ENCODE measurements around the gene TXNL1. TPM values are rescaled to one million over a fixed set of nuclear protein-coding genes. Genes with fewer than 3 reads are reported as not detected.

The TXNL1 gene
- total and polyA plus RNA-seq, 2 of the 8 experiments (the other 6 are each of a cell fraction or from before 2014, with no cell fraction given): 35.1 to 85.8 TPM

DNA sequence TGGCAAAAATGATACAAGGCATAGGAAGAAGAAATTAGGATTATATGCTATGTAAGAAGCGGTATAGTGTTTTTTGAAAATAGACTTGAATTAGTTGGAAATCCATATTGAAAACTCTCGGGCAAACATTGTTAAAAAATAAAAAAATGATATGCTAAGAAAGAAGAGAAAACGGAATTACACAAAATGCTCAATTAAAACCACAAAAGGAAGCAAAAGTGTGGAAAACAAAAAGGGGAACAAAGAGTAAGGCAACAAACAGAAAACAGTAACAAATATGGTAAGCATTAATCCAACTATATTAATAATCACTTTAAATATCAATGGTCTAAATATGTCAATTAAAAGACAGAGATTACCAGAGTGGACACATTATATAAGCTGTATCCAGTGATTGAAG, 58.4 kb downstream of the TXNL1 start:
- Histone ChIP-seq H3K4ac (replicated peaks; ENCODE audit: insufficient read length, low read depth, low read length) (no peak overlapping the region), H4K5ac (ENCODE audit: insufficient read length, low read depth, low read length) (no peak overlapping the region), H4K91ac (replicated peaks; ENCODE audit: insufficient read length, low read length) (no peak overlapping the region), H3K4me2 (ENCODE audit: insufficient read depth in 1 of 2, low read depth in 2 of 2, low read length in 2 of 2) (no peak overlapping the region), H3K18ac (ENCODE audit: extremely low read depth, low read length) (no peak overlapping the region), H3K23me2 (ENCODE audit: low read depth, low read length) (no peaks in the 10 kb centered on the region), H3K79me1 (ENCODE audit: low read depth, low read length) (no peaks in the 10 kb centered on the region), H4K20me1 (replicated peaks in 1 of 2; ENCODE audit: control insufficient read depth in 1 of 2, insufficient read depth in 2 of 2, low read length in 2 of 2) (no peaks in the 10 kb centered on the region), H2AK5ac (ENCODE audit: low read depth, low read length) (no peak overlapping the region), H3K9me3 (ENCODE audit: insufficient read depth in 2 of 2, low read depth in 1 of 2, low read length in 1 of 2) (no peaks in the 10 kb centered on the region), H3K27ac (ENCODE audit: low read depth, low read length) (no peak overlapping the region), H3K14ac (ENCODE audit: insufficient read length) (no peak overlapping the region), H4K8ac (ENCODE audit: extremely low read depth, insufficient read depth, low read length) (no peak overlapping the region), H2BK120ac (replicated peaks; ENCODE audit: low read depth, low read length) (no peak overlapping the region), H3K4me3 (ENCODE audit: extremely low read depth in 1 of 4, insufficient read depth in 2 of 4, low read depth in 3 of 4, low read length in 4 of 4) (no peak overlapping the region), H2BK5ac (ENCODE audit: low read depth, low read length) (no peak overlapping the region), H3K56ac (replicated peaks; ENCODE audit: insufficient read length, low read depth, low read length) (no peak overlapping the region), H3K79me2 (ENCODE audit: control insufficient read depth in 1 of 2, insufficient read depth in 2 of 2, low read length in 2 of 2) (no peaks in the 10 kb centered on the region), H3K36me3 (ENCODE audit: control insufficient read depth in 2 of 4, insufficient read depth in 4 of 4, low read length in 3 of 4) (no peaks in the 10 kb centered on the region), H3K4me1 (replicated peaks in 1 of 4; ENCODE audit: control insufficient read depth in 3 of 4, insufficient read depth in 4 of 4, low read length in 3 of 4) (peaks cover 0 to 2% (median 0%) of the 10 kb centered on the region in 4 experiments; a peak in 2 of 7 replicates), H2AFZ (ENCODE audit: low read length) (no peak overlapping the region), H2BK15ac (ENCODE audit: low read length) (no peak overlapping the region), H3K27me3 (replicated peaks in 1 of 4; ENCODE audit: control insufficient read depth in 3 of 4, extremely low read depth in 1 of 4, insufficient read depth in 3 of 4, low read length in 3 of 4) (0 out of 7 replicates have a peak, but pooled peaks cover 0 to 2% (median 0%) of the 10 kb centered on the region in 4 experiments), H3K23ac (ENCODE audit: insufficient read length) (no peak overlapping the region), H2BK20ac (ENCODE audit: low read length) (no peak overlapping the region), H3K9ac (replicated peaks in 1 of 4; ENCODE audit: extremely low read depth in 1 of 4, low read depth in 3 of 4, low read length in 3 of 4) (no peak overlapping the region), H2BK12ac (ENCODE audit: low read depth, low read length) (no peak overlapping the region)
- POLR2A ChIA-PET (ENCODE audit: partially characterized antibody): no interaction called here
- DNase-seq (ENCODE audit: low read depth in 1 of 2, low spot score in 2 of 2) (no peak), FAIRE-seq (no peak)
- TF ChIP-seq EGR1 (IDR thresholded peaks at IDR 0.05; ENCODE audit: borderline replicate concordance, low read depth, low read length) (no peak), ATF3 (IDR thresholded peaks at IDR 0.05; ENCODE audit: insufficient read depth, low read depth, low read length) (no peak), SP4 (IDR thresholded peaks at IDR 0.05; ENCODE audit: low read length) (no peak), CHD1 (IDR thresholded peaks at IDR 0.05; ENCODE audit: low read depth, low read length) (no peak), JUND (IDR thresholded peaks at IDR 0.05; ENCODE audit: low read length) (no peak), SP2 (IDR thresholded peaks at IDR 0.05; ENCODE audit: low read length) (no peak), USF2 (IDR thresholded peaks at IDR 0.05; ENCODE audit: low read length) (no peak), RBBP5 (IDR thresholded peaks at IDR 0.05; ENCODE audit: borderline replicate concordance, low read depth, low read length) (no peak), POLR2A (IDR thresholded peaks at IDR 0.05; ENCODE audit: control extremely low read depth in 1 of 2, low read depth in 2 of 2, low read length in 2 of 2) (no peak), CEBPB (IDR thresholded peaks at IDR 0.05; ENCODE audit: low read depth, low read length) (no peak)
- WGBS, 2 experiments (ENCODE audit: extremely low coverage in 1 of 2, insufficient coverage in 1 of 2, insufficient read length in 1 of 2, insufficient replicate concordance in 2 of 2, low coverage in 1 of 2, low lambda C conversion rate in 2 of 2, missing lambda C conversion rate in 1 of 2): 59% methylated on average over 3 of the region's 3 CpGs; no CpG with 5 or more reads in 1 of the 2 experiments
- CTCF ChIA-PET (ENCODE audit: partially characterized antibody): no interaction called here

Data from H1 (cell line).